GM12878 (cell line): ENCODE measurements around the gene PPHLN1. TPM values are rescaled to one million over a fixed set of nuclear protein-coding genes. Genes with fewer than 3 reads are reported as not detected.

Experiments
- ATAC-seq: fragments of 200-7000 bp; cut with Tn5 transposase; 3 replicates; pipeline ENCODE4 v1.9.1; 2020; ENCODE audit warnings: mild to moderate bottlenecking, moderate library complexity
- BruUV-seq: library from RNA; stranded (reverse); fragments of 400-500 nt; replicated peaks from 2 replicates; lab custom pipeline; 2021; lab: Mats Ljungman, UMichigan
- CTCF ChIA-PET: fragments of 300-600 bp; sonication (Branson Sonifier 250); formaldehyde crosslinking; extraction: SDS; loops from one replicate; lab custom pipeline; 2021; ENCODE audit warnings: inconsistent platforms; lab: Yijun Ruan, JAX
- POLR2A ChIA-PET: fragments of 350-600 bp; formaldehyde crosslinking; extraction: SDS; loops from one replicate; lab custom pipeline; 2021; ENCODE audit warnings: inconsistent platforms; lab: Charles Lee
- RAD21 ChIA-PET: fragments of 300-600 bp; sonication (Branson Sonifier 250); formaldehyde crosslinking; loops from one replicate; lab custom pipeline; 2023; ENCODE audit warnings: antibody characterized with exemption; ENCODE audit not compliant: unreplicated experiment; lab: Charles Lee
- SMC1A ChIA-PET: fragments of 300-600 bp; sonication (Branson Sonifier 250); formaldehyde crosslinking; loops from one replicate; lab custom pipeline; 2023; ENCODE audit not compliant: unreplicated experiment, uncharacterized antibody; lab: Charles Lee
- DNase-seq: peaks from one replicate; pipeline ENCODE4 v3.0.0-alpha.2; 2011; ENCODE audit warnings: low read depth, low spot score
- FAIRE-seq: peaks from 3 replicates; lab custom pipeline; 2011; peaks lifted over from hg19 to GRCh38; lab: Jason Lieb, UNC
- H2AFZ ChIP-seq: 2 replicates; pipeline ENCODE4 v1.6.0; 2011; ENCODE audit warnings: low read depth, low read length, control low read depth; ENCODE audit not compliant: control insufficient read depth
- H3K27ac ChIP-seq: 2 replicates; pipeline ENCODE4 v1.5.1; 2011; ENCODE audit warnings: control low read depth; ENCODE audit not compliant: control insufficient read depth, insufficient read depth
- H3K27me3 ChIP-seq, 2 experiments: replicated peaks in 1 of 2; 2 replicates each; pipeline versions ENCODE4 v1.6.0 to v1.6.1; 2011; ENCODE audit warnings: low read length in 1 of 2; ENCODE audit not compliant: control insufficient read depth in 2 of 2, insufficient read depth in 2 of 2
- H3K36me3 ChIP-seq, 2 experiments: 2 replicates each; pipeline ENCODE4 v1.5.1; 2011; ENCODE audit warnings: low read length in 1 of 2; ENCODE audit not compliant: control insufficient read depth in 2 of 2, insufficient read depth in 2 of 2
- H3K4me1 ChIP-seq: 2 replicates; pipeline ENCODE4 v1.6.1; 2011; ENCODE audit warnings: mild to moderate bottlenecking, low read length, moderate library complexity, mixed read lengths; ENCODE audit not compliant: control insufficient read depth, insufficient read depth
- H3K4me2 ChIP-seq: 2 replicates; pipeline ENCODE4 v1.6.0; 2011; ENCODE audit warnings: control low read depth; ENCODE audit not compliant: control insufficient read depth, insufficient read depth
- H3K4me3 ChIP-seq: fragments of 200-600 bp; sonication (generic); 2 replicates; pipeline ENCODE4 v1.5.1; 2016
- H3K79me2 ChIP-seq: 2 replicates; pipeline ENCODE4 v1.6.0; 2011; ENCODE audit warnings: low read length; ENCODE audit not compliant: control insufficient read depth, insufficient read depth
- H3K9ac ChIP-seq: 2 replicates; pipeline ENCODE4 v1.8.0; 2011; ENCODE audit warnings: low read length, control low read depth, mixed read lengths; ENCODE audit not compliant: control insufficient read depth, insufficient read depth
- H3K9me3 ChIP-seq: replicated peaks from 3 replicates; pipeline ENCODE4 v1.5.1; 2011; ENCODE audit warnings: mild to moderate bottlenecking, low read length; ENCODE audit not compliant: control insufficient read depth, insufficient read depth
- H4K20me1 ChIP-seq: 2 replicates; pipeline ENCODE4 v1.6.0; 2011; ENCODE audit not compliant: control insufficient read depth, insufficient read depth
- BHLHE40 ChIP-seq, 2 experiments: fragments of 450-650 bp in 1 of 2; IDR thresholded peaks; 2 replicates each; pipeline ENCODE4 v1.6.1; 2011 to 2017; ENCODE audit warnings: low read depth in 2 of 2, borderline replicate concordance in 1 of 2, improper control_type of control experiment in 1 of 2, low read length in 1 of 2, mild to moderate bottlenecking in 1 of 2
- MYC ChIP-seq: IDR thresholded peaks from 2 replicates; pipeline ENCODE4 v1.6.1; 2011; ENCODE audit warnings: mild to moderate bottlenecking, low read length, moderate library complexity, inconsistent platforms; ENCODE audit not compliant: insufficient read depth, insufficient replicate concordance, insufficient read length, severe bottlenecking
- NFIC ChIP-seq: IDR thresholded peaks from 2 replicates; pipeline ENCODE4 v1.6.1; 2012; ENCODE audit warnings: low read depth, mild to moderate bottlenecking, inconsistent platforms, low read length, moderate library complexity
- POLR2AphosphoS5 ChIP-seq: IDR thresholded peaks from 2 replicates; pipeline ENCODE4 v1.6.1; 2011; ENCODE audit warnings: mild to moderate bottlenecking, low read length, inconsistent platforms
- RAD21 ChIP-seq: IDR thresholded peaks from 2 replicates; pipeline ENCODE4 v1.6.1; 2011; ENCODE audit warnings: mild to moderate bottlenecking, low read depth, low read length, moderate library complexity; ENCODE audit not compliant: insufficient read depth
- RFX5 ChIP-seq: IDR thresholded peaks from 2 replicates; pipeline ENCODE4 v1.6.1; 2011; ENCODE audit warnings: low read depth, low read length, improper control_type of control experiment
- SIN3A ChIP-seq: IDR thresholded peaks from 2 replicates; pipeline ENCODE4 v1.6.1; 2012; ENCODE audit warnings: low read depth, low read length, improper control_type of control experiment
- SMAD5 ChIP-seq: IDR thresholded peaks from 2 replicates; pipeline ENCODE4 v1.6.1; 2016; ENCODE audit warnings: antibody characterized with exemption, low read depth
- STAT3 ChIP-seq: IDR thresholded peaks from 2 replicates; pipeline ENCODE4 v1.6.1; 2011; ENCODE audit warnings: low read depth, low read length, improper control_type of control experiment
- WGBS: methylation state at CpG from one replicate; pipeline ENCODE4 v1.1.6; 2016; ENCODE audit warnings: low lambda C conversion rate; ENCODE audit not compliant: insufficient replicate concordance, insufficient coverage; ENCODE audit errors: missing lambda C conversion rate; 5-methylcytosine and 5-hydroxymethylcytosine counted together
- in situ Hi-C: fragments of 300-500 bp; cut with MboI; formaldehyde crosslinking; loops from 9 replicates; pipeline ENCODE4 v1.14.3; 2018; ENCODE audit warnings: mixed read lengths
- intact Hi-C: fragments of 100-400 bp; cut with micrococcal nuclease; formaldehyde crosslinking; loops from one replicate; pipeline ENCODE4 v1.14.2; 2022; ENCODE audit not compliant: unreplicated experiment
- polyA plus RNA-seq, 11 experiments: library from polyadenylated mRNA; depleted of rRNA in 4 of 11; unstranded in 6 of 11; stranded (reverse) in 5 of 11; fragments of >200 nt; fragmentation: Nextera tagmentation in 4 of 11; fragmentation: Illumina TruSeq in 1 of 11; extraction: Ambion mirVana in 4 of 11; extraction: Trizol in 1 of 11; gene quantifications; 1 replicate in 1 of 11; 2 replicates in 10 of 11; pipeline versions ENCODE4 v1.2.1 to v1.2.3, GENCODE V29; 2011 to 2016; ENCODE audit warnings: inconsistent platforms in 2 of 11, missing spikeins in 2 of 11, low read depth in 1 of 11
- total RNA-seq, 4 experiments: library from RNA; depleted of rRNA in 3 of 4; stranded (reverse); fragments of >200 nt in 3 of 4; fragmentation: Illumina TruSeq in 1 of 4; extraction: Trizol in 1 of 4; gene quantifications; 2 replicates each; pipeline versions ENCODE4 v1.2.1 to v1.2.3, GENCODE V29; 2013 to 2021

The PPHLN1 gene
- total and polyA plus RNA-seq, 10 of the 15 experiments (the other 5 are each of a cell fraction or from before 2014, with no cell fraction given) = 73.6 to 117 (median 92.1) TPM

DNA sequence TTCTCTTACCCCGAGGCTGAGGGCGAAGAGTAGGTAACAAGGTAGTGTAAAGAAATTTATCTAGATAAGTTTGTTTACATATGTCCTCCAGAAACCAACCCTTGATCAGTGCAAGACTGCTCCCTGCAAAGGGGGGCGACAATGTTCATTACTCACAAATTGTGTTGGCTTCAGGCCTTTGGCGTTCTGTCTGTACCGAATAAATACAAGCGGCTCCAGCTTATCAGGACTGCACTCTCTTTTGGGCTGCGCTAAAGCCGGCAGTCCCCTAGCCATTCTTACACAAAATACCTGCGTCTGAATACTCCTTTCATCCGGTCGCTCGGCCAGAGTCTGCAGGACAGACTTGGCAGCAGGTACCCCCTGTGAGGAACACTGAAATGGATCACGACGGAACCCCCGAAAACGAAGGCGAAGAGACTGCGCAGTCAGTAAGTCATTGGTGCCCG is 116.4 kb downstream of the PPHLN1 start:
- no TSS peak for BruUV-seq
- RAD21 ChIA-PET = no interaction called here
- over 99% methylated on average over 16 of the region's 19 CpGs for WGBS
- SMC1A ChIA-PET = interaction anchor here (0.6 kb wide), 1 partner anchor 509 kb away, joined by 3 read pairs; no protein-coding TSS in a partner anchor
- no peak overlapping the region for H3K9ac ChIP-seq
- H4K20me1 ChIP-seq = no peaks in the 10 kb centered on the region
- no peak overlapping the region for H2AFZ ChIP-seq
- DNase-seq (no peak), FAIRE-seq (no peak), ATAC-seq (no peak)
- no peaks in the 10 kb centered on the region for H3K9me3 ChIP-seq
- POLR2A ChIA-PET = interaction anchor here (0.5 kb wide), 1 partner anchor 13 kb away, joined by 4 read pairs; no protein-coding TSS in a partner anchor
- H3K27ac ChIP-seq = no peak overlapping the region
- intact Hi-C loops (no loop called here), in situ Hi-C loops (no loop called here)
- H3K79me2 ChIP-seq = no peaks in the 10 kb centered on the region
- H3K4me1 ChIP-seq = no peaks in the 10 kb centered on the region
- no peak for TF ChIP-seq POLR2AphosphoS5
- no peak for TF ChIP-seq RFX5
- no peak for TF ChIP-seq SMAD5
- no peak for TF ChIP-seq STAT3
- TF ChIP-seq SIN3A = no peak
- TF ChIP-seq MYC = no peak
- no peak for TF ChIP-seq BHLHE40 (IDR thresholded peaks at IDR 0.05; ENCODE audit: borderline replicate concordance in 1 of 2, low read depth in 2 of 2, low read length in 1 of 2)
- TF ChIP-seq NFIC = no peak
- TF ChIP-seq RAD21 = no peak
- CTCF ChIA-PET = interaction anchor here (1.2 kb wide), 1 partner anchor 42 kb away, joined by 3 read pairs; no protein-coding TSS in a partner anchor
- H3K36me3 ChIP-seq = peaks cover 2 to 17% of the 10 kb centered on the region in 2 experiments; a peak in 3 of 4 replicates
- H3K4me2 ChIP-seq = no peak overlapping the region
- no peak overlapping the region for H3K4me3 ChIP-seq
- no peaks in the 10 kb centered on the region for H3K27me3 ChIP-seq
